ENCODE results near the gene SETD1B.

DNA sequence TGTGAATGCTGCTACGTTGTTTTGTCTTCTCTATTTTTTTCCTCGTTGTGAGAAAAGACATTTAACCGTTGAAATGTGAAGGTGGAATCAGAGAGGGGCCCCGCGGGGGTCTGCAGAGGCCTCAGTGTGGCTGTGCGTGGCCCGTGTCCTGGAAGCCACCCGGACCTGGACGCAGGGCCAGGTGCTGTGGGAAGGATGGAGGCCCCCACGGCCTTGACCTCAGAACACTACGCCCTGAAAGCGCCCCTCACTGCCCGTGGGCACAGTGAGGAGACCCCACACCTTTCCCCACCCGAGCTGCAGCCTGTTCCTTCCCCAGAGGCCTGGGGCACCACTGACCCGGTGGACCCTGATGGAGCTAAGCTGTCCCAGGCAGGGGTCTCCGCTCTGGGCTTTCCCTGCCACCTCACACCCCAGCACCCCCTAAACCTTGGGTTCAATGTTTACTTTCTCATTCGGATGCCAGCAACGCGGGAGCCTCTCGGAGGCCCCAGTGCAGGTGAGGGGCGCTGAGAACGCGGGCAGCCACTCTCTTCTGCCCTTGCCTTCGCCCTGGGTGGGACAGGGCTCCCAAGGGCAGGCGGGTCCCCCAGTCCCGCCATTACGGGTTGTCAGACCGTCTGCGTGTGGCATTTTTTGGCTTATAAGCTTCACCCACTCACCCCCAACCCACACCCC, 26.9 kb downstream of the SETD1B start:
- TF ChIP-seq, protein P1, sequence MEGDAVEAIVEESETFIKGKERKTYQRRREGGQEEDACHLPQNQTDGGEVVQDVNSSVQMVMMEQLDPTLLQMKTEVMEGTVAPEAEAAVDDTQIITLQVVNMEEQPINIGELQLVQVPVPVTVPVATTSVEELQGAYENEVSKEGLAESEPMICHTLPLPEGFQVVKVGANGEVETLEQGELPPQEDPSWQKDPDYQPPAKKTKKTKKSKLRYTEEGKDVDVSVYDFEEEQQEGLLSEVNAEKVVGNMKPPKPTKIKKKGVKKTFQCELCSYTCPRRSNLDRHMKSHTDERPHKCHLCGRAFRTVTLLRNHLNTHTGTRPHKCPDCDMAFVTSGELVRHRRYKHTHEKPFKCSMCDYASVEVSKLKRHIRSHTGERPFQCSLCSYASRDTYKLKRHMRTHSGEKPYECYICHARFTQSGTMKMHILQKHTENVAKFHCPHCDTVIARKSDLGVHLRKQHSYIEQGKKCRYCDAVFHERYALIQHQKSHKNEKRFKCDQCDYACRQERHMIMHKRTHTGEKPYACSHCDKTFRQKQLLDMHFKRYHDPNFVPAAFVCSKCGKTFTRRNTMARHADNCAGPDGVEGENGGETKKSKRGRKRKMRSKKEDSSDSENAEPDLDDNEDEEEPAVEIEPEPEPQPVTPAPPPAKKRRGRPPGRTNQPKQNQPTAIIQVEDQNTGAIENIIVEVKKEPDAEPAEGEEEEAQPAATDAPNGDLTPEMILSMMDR (IDR thresholded peaks at IDR 0.05), result no peak
- TF ChIP-seq POLR2AphosphoS5 (IDR thresholded peaks at IDR 0.05), result no peak

Measured in suprapubic skin (tissue), 3 donors.